A204.1 (cell line): ENCODE measurements around the gene POU4F1.
A peak's percentile ranks its signal among the peaks of the same experiment; 100 is the strongest.

ENCODE experiments used
- FAIRE-seq: peaks from 2 replicates; lab custom pipeline; 2012; peaks lifted over from hg19 to GRCh38; lab: Jason Lieb, UNC

POU4F1 gene

DNA sequence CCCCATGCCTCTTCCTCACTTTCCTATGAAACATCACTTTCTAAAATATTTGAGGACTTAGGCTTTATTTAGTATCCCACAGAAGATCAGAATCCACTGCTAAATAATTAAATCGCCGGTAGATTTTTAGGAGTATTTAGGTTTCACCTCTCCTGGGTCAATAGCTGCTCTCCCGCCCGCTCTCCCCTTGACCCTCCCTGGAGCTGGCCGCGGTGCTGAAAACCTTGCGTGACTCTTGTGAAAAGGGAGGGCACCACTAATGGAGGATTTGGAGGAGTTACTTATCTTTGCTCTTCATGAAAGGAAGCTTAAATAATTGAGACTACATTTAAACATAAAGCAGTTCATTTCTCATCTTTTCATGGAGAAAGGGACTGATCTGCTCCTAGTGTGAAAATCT, 14.1 kb downstream of the POU4F1 start:
- FAIRE-seq: no peak

- no peak for FAIRE-seq
Observed at GRCh38 chr13:78587395-78587794, 16.0 kb downstream of the POU4F1 start.

DNA sequence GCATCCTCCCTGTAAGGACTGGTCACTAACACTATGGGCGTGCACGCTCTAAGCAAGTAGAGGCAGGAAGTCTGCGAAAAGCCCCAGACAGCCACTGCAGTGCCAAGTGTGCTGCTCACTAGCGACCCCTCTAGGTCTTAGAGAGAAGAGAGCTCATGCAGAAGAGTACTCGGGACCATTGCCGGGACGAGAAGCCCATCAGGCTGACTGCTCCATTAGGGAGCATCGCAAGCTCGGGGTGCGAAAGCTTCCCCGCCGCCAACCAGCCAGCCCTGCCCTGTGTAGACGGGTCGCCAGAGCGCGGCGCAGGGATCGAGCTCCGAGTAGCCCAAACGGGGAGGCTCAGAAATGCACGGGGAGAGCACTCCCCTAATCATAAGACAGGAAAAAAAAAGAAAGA, 16.6 kb downstream of the POU4F1 start:
- no peak for FAIRE-seq

GRCh38 chr13:78576261-78576660, 27.1 kb downstream of the POU4F1 start:
- no peak for FAIRE-seq

DNA sequence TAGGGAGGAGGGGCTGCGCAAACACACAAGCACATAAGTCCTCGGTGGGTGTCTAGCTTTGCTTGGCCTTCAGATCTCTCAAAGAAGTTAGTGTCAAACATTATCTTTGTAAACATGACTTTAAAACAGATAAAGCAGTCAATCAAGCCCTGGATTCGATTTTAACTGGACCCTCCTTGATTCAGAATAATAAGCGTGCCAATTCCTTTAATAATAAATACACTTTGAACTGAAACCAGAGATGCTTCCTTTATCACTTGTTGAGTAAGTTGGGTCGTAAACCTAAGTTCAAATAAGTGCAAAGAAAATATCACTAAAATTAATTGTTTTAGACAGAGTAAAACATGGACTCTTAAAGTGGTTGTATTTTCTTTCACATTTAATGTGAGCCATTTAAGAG, 30.9 kb downstream of the POU4F1 start:
- FAIRE-seq: no peak

DNA sequence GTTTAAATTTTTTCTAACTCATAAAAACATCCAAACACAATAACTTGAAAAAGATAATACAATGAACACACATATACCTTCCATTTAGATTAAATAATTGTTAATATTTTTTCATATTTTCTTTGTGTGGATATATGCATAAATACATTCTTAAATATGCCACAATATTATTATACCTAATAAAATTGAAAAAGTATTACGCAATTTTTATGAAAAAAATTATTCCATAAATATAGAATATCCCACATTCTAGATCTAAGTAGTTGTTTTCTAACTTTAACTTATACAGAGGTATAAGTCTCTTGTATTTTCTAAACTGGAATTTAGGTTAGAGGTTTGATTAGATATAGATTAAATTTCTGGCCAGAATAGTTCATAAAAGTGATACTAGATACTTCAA, 34.3 kb downstream of the POU4F1 start:
- FAIRE-seq: peak; percentile 49

- FAIRE-seq: no peak
Observed at GRCh38 chr13:78566631-78567030, 36.7 kb downstream of the POU4F1 start.

- FAIRE-seq: no peak
Observed at GRCh38 chr13:78562237-78562889, 41.0 kb downstream of the POU4F1 start.
